Ovary (tissue), 3 donors: ENCODE data around the gene CNTNAP4.

Experiments
- POLR2A ChIP-seq: fragments of 450-650 bp; IDR thresholded peaks from one replicate; pipeline ENCODE4 v1.6.1; 2017; ENCODE audit warnings: antibody characterized with exemption, mild to moderate bottlenecking, moderate library complexity
- TF ChIP-seq, protein P1 (sequence below), 3 donors: fragments of 450-650 bp in 2 of 3; fragments of 200-600 bp in 1 of 3; IDR thresholded peaks; one replicate each; pipeline versions ENCODE4 v1.5.1 to v1.8.0; 2016 to 2022; ENCODE audit warnings: antibody characterized with exemption in 3 of 3, mild to moderate bottlenecking in 1 of 3
- donor health status: DM: no; HTN: no; CAD: no.

DNA sequence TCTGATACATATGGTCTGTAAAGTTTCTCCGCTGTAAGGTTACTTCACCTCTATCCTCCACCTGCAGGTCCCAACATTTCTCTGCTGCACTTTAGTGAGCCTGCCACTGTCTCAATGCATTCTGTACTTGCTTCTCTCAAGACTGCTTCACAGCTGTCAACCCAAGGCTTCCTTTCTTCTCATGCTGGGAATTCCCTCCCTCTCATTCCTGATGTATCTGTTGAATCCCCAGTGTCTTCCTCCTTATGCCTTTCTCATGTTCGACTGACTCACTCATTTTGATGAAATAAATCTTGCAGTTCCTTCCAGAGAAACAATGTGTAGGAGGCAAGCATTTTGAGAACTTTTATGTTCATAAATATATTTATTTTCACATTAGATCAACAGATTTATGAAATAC lies 288.3 kb downstream of the CNTNAP4 start:
- TF ChIP-seq, protein P1, sequence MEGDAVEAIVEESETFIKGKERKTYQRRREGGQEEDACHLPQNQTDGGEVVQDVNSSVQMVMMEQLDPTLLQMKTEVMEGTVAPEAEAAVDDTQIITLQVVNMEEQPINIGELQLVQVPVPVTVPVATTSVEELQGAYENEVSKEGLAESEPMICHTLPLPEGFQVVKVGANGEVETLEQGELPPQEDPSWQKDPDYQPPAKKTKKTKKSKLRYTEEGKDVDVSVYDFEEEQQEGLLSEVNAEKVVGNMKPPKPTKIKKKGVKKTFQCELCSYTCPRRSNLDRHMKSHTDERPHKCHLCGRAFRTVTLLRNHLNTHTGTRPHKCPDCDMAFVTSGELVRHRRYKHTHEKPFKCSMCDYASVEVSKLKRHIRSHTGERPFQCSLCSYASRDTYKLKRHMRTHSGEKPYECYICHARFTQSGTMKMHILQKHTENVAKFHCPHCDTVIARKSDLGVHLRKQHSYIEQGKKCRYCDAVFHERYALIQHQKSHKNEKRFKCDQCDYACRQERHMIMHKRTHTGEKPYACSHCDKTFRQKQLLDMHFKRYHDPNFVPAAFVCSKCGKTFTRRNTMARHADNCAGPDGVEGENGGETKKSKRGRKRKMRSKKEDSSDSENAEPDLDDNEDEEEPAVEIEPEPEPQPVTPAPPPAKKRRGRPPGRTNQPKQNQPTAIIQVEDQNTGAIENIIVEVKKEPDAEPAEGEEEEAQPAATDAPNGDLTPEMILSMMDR (IDR thresholded peaks at IDR 0.05) = no peak
- TF ChIP-seq POLR2A = no peak
